GM18499 (cell line): Measurements from ENCODE around the gene FLRT2.

ENCODE experiments used
- ATAC-seq: cut with Tn5 transposase; IDR thresholded peaks from one replicate; pipeline ENCODE4 v1.9.1; 2021; ENCODE audit warnings: moderate number of reproducible peaks; ENCODE audit not compliant: insufficient read depth, unreplicated experiment

FLRT2 gene

GRCh38 chr14:85528897-85529631 is 880 bp upstream of the FLRT2 start:
- no peak for ATAC-seq

- no peak for ATAC-seq
Measured at GRCh38 chr14:85530626-85531025, 682 bp downstream of the FLRT2 start.

GRCh38 chr14:85531141-85531586 is 1.2 kb downstream of the FLRT2 start:
- ATAC-seq: no peak

- no peak for ATAC-seq
Measured at GRCh38 chr14:85531587-85532373, 1.8 kb downstream of the FLRT2 start.

- no peak for ATAC-seq
Measured at GRCh38 chr14:85532374-85533022, 2.6 kb downstream of the FLRT2 start.

- no peak for ATAC-seq
Measured at GRCh38 chr14:85533023-85533860, 3.3 kb downstream of the FLRT2 start.

- no peak for ATAC-seq
Measured at GRCh38 chr14:85533861-85534291, 3.9 kb downstream of the FLRT2 start.

GRCh38 chr14:85534458-85535293 is 4.7 kb downstream of the FLRT2 start:
- no peak for ATAC-seq

- ATAC-seq: no peak
Measured at GRCh38 chr14:85535321-85535720, 5.4 kb downstream of the FLRT2 start.

GRCh38 chr14:85535991-85536832 is 6.3 kb downstream of the FLRT2 start:
- no peak for ATAC-seq

GRCh38 chr14:85536833-85537190 is 6.9 kb downstream of the FLRT2 start:
- no peak for ATAC-seq

GRCh38 chr14:85537526-85537925 is 7.6 kb downstream of the FLRT2 start:
- ATAC-seq: no peak

- ATAC-seq: no peak
Measured at GRCh38 chr14:85538636-85539035, 8.7 kb downstream of the FLRT2 start.

GRCh38 chr14:85539510-85539909 is 9.6 kb downstream of the FLRT2 start:
- ATAC-seq: no peak

GRCh38 chr14:85542623-85543022 is 12.7 kb downstream of the FLRT2 start:
- ATAC-seq: no peak

GRCh38 chr14:85545738-85546137 is 15.8 kb downstream of the FLRT2 start:
- ATAC-seq: no peak

GRCh38 chr14:85546390-85546789 is 16.4 kb downstream of the FLRT2 start:
- no peak for ATAC-seq

GRCh38 chr14:85549697-85550096 is 19.8 kb downstream of the FLRT2 start:
- ATAC-seq: no peak

GRCh38 chr14:85554106-85554505 is 24.2 kb downstream of the FLRT2 start:
- ATAC-seq: no peak
